Thoracic aorta (tissue), 2 donors: ENCODE results near the gene C11orf65. TPM values are rescaled to one million over a fixed set of nuclear protein-coding genes. Genes with fewer than 3 reads are reported as not detected.

Experiments
- ATAC-seq: fragments of 150-250 bp; one replicate; pipeline ENCODE4 v1.8.0; 2017; ENCODE audit warnings: low read depth; ENCODE audit not compliant: insufficient number of reproducible peaks, low FRiP score
- DNase-seq: peaks from one replicate; pipeline ENCODE4 v3.0.0-alpha.2; 2020; ENCODE audit warnings: low spot score
- H3K27ac ChIP-seq, 2 donors: fragments of 200-600 bp; sonication (generic); 1 replicate in 1 of 2; 2 replicates in 1 of 2; pipeline ENCODE4 v1.5.1; 2016; ENCODE audit warnings: mild to moderate bottlenecking in 2 of 2, moderate library complexity in 2 of 2
- H3K27me3 ChIP-seq: fragments of 200-600 bp; sonication (generic); replicated peaks from 2 replicates; pipeline ENCODE4 v1.6.0; 2016; ENCODE audit warnings: mild to moderate bottlenecking; ENCODE audit not compliant: insufficient read depth
- H3K36me3 ChIP-seq: fragments of 200-600 bp; sonication (generic); one replicate; pipeline ENCODE4 v1.5.1; 2016
- H3K4me1 ChIP-seq, 2 donors: fragments of 200-600 bp; sonication (generic); 1 replicate in 1 of 2; 2 replicates in 1 of 2; pipeline versions ENCODE4 v1.5.1 to v1.6.0; 2016; ENCODE audit warnings: low read depth in 2 of 2, mild to moderate bottlenecking in 1 of 2; ENCODE audit not compliant: control insufficient read depth in 1 of 2
- H3K4me3 ChIP-seq: fragments of 200-600 bp; sonication (generic); 2 replicates; pipeline ENCODE4 v1.5.1; 2016; ENCODE audit warnings: mild to moderate bottlenecking
- H3K9me3 ChIP-seq: fragments of 200-600 bp; sonication (generic); 2 replicates; pipeline ENCODE4 v1.5.1; 2016
- total RNA-seq, 2 donors: library from RNA; depleted of rRNA; stranded (reverse); fragments of >200 nt; gene quantifications; one replicate each; pipeline versions ENCODE4 v1.1.0 to v1.2.3, GENCODE V29; 2016
- TF ChIP-seq, protein P1 (sequence below): fragments of 200-600 bp; sonication (generic); IDR thresholded peaks from one replicate; pipeline ENCODE4 v1.5.1; 2019; ENCODE audit warnings: antibody characterized with exemption

The C11orf65 gene
- total RNA-seq, 2 donors from 2014 or later: not detected

GRCh38 chr11:108333403-108333899 lies 133.9 kb downstream of the C11orf65 start:
- Histone ChIP-seq H3K27ac (no peak overlapping the region), H3K4me1 (no peaks in the 10 kb centered on the region), H3K4me3 (no peak overlapping the region), H3K36me3 (peaks cover 29% of the 10 kb centered on the region), H3K9me3 (no peaks in the 10 kb centered on the region), H3K27me3 (no peaks in the 10 kb centered on the region)
- ATAC-seq (no peak), DNase-seq (no peak)
- TF ChIP-seq, protein P1, sequence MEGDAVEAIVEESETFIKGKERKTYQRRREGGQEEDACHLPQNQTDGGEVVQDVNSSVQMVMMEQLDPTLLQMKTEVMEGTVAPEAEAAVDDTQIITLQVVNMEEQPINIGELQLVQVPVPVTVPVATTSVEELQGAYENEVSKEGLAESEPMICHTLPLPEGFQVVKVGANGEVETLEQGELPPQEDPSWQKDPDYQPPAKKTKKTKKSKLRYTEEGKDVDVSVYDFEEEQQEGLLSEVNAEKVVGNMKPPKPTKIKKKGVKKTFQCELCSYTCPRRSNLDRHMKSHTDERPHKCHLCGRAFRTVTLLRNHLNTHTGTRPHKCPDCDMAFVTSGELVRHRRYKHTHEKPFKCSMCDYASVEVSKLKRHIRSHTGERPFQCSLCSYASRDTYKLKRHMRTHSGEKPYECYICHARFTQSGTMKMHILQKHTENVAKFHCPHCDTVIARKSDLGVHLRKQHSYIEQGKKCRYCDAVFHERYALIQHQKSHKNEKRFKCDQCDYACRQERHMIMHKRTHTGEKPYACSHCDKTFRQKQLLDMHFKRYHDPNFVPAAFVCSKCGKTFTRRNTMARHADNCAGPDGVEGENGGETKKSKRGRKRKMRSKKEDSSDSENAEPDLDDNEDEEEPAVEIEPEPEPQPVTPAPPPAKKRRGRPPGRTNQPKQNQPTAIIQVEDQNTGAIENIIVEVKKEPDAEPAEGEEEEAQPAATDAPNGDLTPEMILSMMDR: no peak

Other genes starting within 250 kb of the C11orf65 start
- gene NPAT, start 244.9 kb downstream of the C11orf65 start, total RNA-seq: 10 to 100 TPM; 18.8 to 21.0 TPM
- gene ATM, start 244.5 kb downstream of the C11orf65 start, total RNA-seq: 10 to 100 TPM; 70.4 to 85.1 TPM
- 10 to 100 TPM; 36.1 to 60.1 TPM for gene POGLUT3, start 30.9 kb upstream of the C11orf65 start, total RNA-seq
- gene EXPH5, start 126.2 kb upstream of the C11orf65 start, total RNA-seq: 1 to 10 TPM; 1.9 to 3.2 TPM
- 10 to 100 TPM in 1 of 2 donors, 1 to 10 TPM in 1; 8.0 to 28.2 TPM for gene DDX10, start 197.5 kb upstream of the C11orf65 start, total RNA-seq